IPS-15b (cell line): ENCODE results near the gene TEX101.
"Not testable (repeated sequence)": the region's sequence is repeated elsewhere in the genome, so short reads cannot be mapped to it uniquely, and the experiment has no call there.

Experiments
- H3K27me3 ChIP-seq: one replicate; pipeline ENCODE4 v1.6.1; 2013; ENCODE audit warnings: low read length; ENCODE audit not compliant: control insufficient read depth, insufficient read depth
- H3K36me3 ChIP-seq: one replicate; pipeline ENCODE4 v1.6.1; 2013; ENCODE audit warnings: low read length; ENCODE audit not compliant: control insufficient read depth, insufficient read depth
- H3K4me1 ChIP-seq: one replicate; pipeline ENCODE4 v1.6.1; 2013; ENCODE audit warnings: mild to moderate bottlenecking, low read length; ENCODE audit not compliant: control insufficient read depth, insufficient read depth
- H3K4me3 ChIP-seq: one replicate; pipeline ENCODE4 v1.5.1; 2013; ENCODE audit warnings: low read depth, low read length
- H3K9ac ChIP-seq: one replicate; pipeline ENCODE4 v1.6.1; 2013; ENCODE audit warnings: low read depth, mild to moderate bottlenecking, low read length
- H3K9me3 ChIP-seq: one replicate; pipeline ENCODE4 v1.6.1; 2013; ENCODE audit warnings: mild to moderate bottlenecking, low read length; ENCODE audit not compliant: control insufficient read depth, insufficient read depth

The TEX101 gene

GRCh38 chr19:43390903-43391551 lies 23.7 kb upstream of the TEX101 start:
- H3K9me3 ChIP-seq, H3K4me1 ChIP-seq, H3K4me3 ChIP-seq, H3K9ac ChIP-seq, H3K27me3 ChIP-seq, H3K36me3 ChIP-seq: not testable (repeated sequence)

DNA sequence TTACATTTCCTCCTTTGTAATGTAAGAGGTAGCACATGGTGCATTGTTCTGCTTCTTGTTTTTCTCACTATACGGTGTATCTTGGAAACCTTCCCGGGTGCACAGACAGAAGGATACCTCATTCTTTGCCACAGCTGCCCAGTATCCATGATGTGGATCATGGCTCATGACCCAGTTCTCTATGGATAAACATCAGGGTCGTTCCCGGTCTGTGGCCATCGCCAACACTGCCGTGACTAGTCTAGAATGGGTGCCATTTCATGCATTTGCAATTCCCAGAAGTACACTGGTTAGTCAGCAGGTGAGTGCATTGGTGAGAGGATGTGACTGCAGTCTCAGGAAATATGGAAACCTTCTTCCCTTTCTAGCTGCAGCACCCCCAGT lies 23.1 kb upstream of the TEX101 start:
- not testable (repeated sequence) for H3K36me3 ChIP-seq, H3K27me3 ChIP-seq, H3K4me1 ChIP-seq, H3K9me3 ChIP-seq, H3K9ac ChIP-seq, H3K4me3 ChIP-seq

GRCh38 chr19:43393501-43393900 lies 21.2 kb upstream of the TEX101 start:
- H3K4me1 ChIP-seq, H3K9ac ChIP-seq, H3K9me3 ChIP-seq, H3K4me3 ChIP-seq, H3K27me3 ChIP-seq, H3K36me3 ChIP-seq: not testable (repeated sequence)

DNA sequence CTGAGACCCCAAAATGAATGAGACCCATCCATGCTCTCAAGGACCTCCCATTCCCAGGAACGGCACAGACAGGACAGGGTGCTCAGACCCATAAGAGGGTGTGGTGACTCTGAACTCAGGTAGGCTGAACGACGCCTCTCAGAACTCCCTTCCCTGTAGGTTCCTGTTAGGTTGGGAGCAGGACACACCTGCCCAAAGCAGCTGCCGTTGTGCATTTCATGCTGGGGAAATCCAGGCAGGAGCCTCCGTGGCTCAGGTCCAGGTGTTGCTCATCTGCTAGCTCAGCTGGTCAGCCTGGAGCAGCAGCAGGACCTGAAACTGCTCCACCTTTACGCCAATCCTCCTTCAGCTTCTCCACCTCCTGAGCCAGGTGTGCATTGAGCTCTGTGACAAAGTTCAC lies 19.1 kb upstream of the TEX101 start:
- no peaks in the 10 kb centered on the region for H3K27me3 ChIP-seq
- H3K9ac ChIP-seq: no peak overlapping the region
- H3K4me1 ChIP-seq: no peaks in the 10 kb centered on the region
- no peaks in the 10 kb centered on the region for H3K9me3 ChIP-seq
- no peaks in the 10 kb centered on the region for H3K36me3 ChIP-seq
- no peak overlapping the region for H3K4me3 ChIP-seq

DNA sequence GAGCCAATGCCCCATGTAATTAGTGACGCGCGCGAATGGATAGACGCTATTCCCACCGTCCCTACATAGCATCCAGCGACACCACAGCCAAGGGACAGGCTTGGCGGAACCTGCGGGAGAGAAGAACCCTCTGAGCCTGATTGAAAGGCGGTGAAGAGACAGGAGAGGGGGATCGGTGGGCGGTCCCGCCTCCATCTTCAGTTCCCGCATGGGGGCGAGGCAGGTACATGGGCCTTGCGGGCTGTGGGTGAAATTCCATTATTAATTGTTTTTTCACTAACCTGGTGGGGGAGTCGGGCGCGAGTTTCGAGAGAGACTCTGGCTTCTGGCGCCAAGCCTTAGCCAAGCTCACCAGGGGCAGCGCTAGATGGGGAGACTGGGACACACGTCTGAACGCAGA lies 8.4 kb upstream of the TEX101 start:
- H3K36me3 ChIP-seq: no peaks in the 10 kb centered on the region
- peak overlapping the region; percentile 13 for H3K4me3 ChIP-seq
- H3K9me3 ChIP-seq: no peaks in the 10 kb centered on the region
- H3K4me1 ChIP-seq: peaks cover 2% of the 10 kb centered on the region
- H3K9ac ChIP-seq: no peak overlapping the region
- H3K27me3 ChIP-seq: peaks cover 5% of the 10 kb centered on the region

DNA sequence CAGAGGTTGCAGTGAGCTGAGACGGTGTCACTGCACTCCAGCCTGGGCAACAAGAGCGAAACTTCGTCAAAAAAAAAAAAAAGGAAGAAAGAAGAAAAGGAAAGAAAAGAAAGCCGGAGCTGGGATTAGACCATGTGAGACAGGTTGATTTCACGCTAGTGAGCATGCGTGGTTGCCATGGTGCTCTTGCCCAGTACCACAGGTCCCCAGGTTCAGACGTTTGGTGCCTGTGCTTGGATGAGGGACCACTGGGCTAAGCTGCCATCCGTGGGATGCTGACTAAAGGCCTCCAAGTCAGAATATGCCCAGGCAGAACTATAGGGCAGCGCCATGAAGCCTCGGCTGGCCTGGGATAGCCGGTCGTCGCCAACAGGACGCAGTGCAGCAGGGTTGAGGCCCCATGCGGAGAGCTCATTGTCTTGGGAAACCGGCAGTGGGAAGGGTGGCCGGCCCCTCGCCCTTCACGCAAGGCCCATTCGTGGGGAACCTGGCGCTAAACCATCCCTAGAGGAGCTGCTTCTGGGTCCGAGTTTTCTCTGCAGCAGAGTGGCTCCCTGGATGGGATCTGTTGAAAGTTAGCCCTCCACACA lies 7.2 kb upstream of the TEX101 start:
- Histone ChIP-seq H3K36me3 (no peaks in the 10 kb centered on the region), H3K4me3 (no peak overlapping the region), H3K27me3 (peaks cover 5% of the 10 kb centered on the region), H3K9ac (no peak overlapping the region), H3K4me1 (peaks cover 2% of the 10 kb centered on the region), H3K9me3 (no peaks in the 10 kb centered on the region)

DNA sequence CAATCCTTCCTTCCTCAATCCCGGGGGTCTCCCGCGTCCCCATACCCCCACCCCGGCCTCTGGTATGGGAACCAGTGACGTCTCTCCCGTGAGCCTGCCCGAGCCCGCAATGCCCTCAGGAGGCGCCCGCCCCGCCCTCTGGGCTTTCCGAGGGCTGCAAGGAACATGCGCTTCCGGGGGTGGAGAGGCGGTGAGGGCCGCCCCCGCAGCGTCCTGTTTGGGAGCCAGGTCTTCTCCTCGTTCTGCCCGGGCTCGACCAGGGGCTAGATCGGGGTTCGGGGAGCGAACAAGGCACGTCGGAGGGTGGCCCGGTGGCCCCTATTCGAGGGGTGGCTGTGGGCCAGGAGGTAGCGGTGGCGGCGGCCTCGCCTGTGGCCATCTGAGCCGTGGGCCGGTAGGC lies 6.6 kb upstream of the TEX101 start:
- no peak overlapping the region for H3K4me3 ChIP-seq
- peaks cover 2% of the 10 kb centered on the region for H3K4me1 ChIP-seq
- no peaks in the 10 kb centered on the region for H3K9me3 ChIP-seq

GRCh38 chr19:43409415-43409814 lies 5.3 kb upstream of the TEX101 start:
- Histone ChIP-seq H3K9me3 (no peaks in the 10 kb centered on the region), H3K4me1 (peaks cover 2% of the 10 kb centered on the region), H3K36me3 (no peaks in the 10 kb centered on the region), H3K4me3 (no peak overlapping the region), H3K27me3 (peaks cover 5% of the 10 kb centered on the region), H3K9ac (no peak overlapping the region)

More for the DNA sequence above, 6.6 kb upstream of the TEX101 start:
- peaks cover 5% of the 10 kb centered on the region for H3K27me3 ChIP-seq
- no peak overlapping the region for H3K9ac ChIP-seq
- no peaks in the 10 kb centered on the region for H3K36me3 ChIP-seq

DNA sequence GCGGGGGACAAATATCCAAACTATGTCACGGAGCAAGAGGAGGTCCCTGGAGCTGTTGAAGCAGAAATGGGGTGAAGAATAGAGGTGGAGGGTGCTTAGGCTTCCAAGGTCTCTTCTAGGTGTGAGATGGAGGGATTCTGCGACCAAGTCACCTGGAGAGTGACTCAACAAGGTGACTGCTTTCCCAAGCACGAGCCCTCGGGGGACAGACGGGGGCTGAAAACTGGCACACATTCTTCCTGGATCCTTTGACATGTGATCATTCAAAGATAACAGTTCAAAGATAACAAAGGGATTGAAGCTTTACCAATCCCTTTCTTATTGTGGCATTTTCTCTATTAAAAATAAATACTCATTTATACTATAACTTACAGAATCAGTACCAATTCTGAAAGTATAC lies 2.2 kb upstream of the TEX101 start:
- Histone ChIP-seq H3K36me3 (no peaks in the 10 kb centered on the region), H3K9ac (no peak overlapping the region), H3K4me3 (no peak overlapping the region), H3K4me1 (peaks cover 1% of the 10 kb centered on the region), H3K27me3 (peaks cover 1% of the 10 kb centered on the region), H3K9me3 (no peaks in the 10 kb centered on the region)

- no peaks in the 10 kb centered on the region for H3K9me3 ChIP-seq
These were observed 2.4 kb downstream of the TEX101 start for GRCh38 chr19:43416951-43417623.

DNA sequence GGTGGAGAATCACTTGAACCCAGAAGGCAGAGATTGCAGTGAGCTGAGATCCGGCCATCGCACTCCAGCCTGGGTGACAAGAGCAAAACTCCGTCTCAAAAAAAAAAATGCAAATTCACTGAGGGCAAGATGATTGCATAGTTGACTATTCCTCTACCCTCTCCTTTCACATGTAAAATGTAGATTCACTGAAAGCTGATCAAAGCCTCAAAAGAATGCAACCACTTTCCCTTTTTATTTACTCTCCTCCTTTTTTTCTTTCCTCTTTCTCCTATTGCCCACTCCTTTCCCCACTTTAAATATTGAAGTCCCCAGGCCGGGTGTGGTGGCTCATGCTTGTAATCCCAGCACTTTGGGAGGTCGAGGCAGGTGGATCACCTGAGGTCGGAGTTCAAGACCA lies 6.3 kb downstream of the TEX101 start:
- peaks cover 3% of the 10 kb centered on the region for H3K4me1 ChIP-seq
- no peaks in the 10 kb centered on the region for H3K9me3 ChIP-seq
- H3K9ac ChIP-seq: no peak overlapping the region
- no peak overlapping the region for H3K4me3 ChIP-seq
- H3K36me3 ChIP-seq: no peaks in the 10 kb centered on the region
- H3K27me3 ChIP-seq: no peaks in the 10 kb centered on the region

More at GRCh38 chr19:43416951-43417623, 2.4 kb downstream of the TEX101 start:
- Histone ChIP-seq H3K27me3 (no peaks in the 10 kb centered on the region), H3K9ac (no peak overlapping the region), H3K36me3 (no peaks in the 10 kb centered on the region), H3K4me1 (no peaks in the 10 kb centered on the region), H3K4me3 (no peak overlapping the region)

DNA sequence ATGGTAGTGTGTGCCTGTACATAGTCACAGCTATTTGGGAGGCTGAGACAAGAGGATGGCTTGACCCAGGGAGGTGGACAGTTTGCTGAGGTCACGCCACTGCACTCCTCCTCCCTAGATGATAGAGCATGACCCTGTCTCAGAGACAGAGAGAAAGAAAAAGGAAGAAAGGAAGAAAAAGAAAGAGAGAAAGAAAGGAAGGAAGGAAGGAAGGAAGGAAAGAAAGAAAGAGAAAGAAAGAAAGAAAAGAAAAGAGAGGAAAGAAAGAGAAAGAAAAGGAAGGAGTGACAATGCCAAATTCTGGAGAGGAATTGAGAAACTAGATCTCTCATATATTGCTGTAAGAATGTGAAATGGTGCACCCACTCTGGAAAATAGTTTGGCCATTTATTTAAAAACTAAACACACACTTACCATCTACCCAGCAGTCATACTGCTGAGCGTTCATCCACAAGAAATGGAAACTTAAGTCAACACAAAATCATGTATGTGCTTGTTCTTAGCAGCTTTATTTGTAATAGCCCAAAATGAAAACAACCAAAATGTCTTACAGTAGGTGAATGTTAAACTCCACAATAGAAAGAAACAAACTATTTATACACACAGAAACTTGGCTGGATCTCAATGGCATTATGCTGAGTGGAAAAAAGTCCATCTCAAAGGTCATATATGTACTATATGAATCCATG lies 7.5 kb downstream of the TEX101 start:
- no peaks in the 10 kb centered on the region for H3K9me3 ChIP-seq
- H3K27me3 ChIP-seq: no peaks in the 10 kb centered on the region
- H3K4me3 ChIP-seq: no peak overlapping the region
- H3K4me1 ChIP-seq: peaks cover 6% of the 10 kb centered on the region
- no peaks in the 10 kb centered on the region for H3K36me3 ChIP-seq
- H3K9ac ChIP-seq: no peak overlapping the region
